Uterus (tissue), 4 donors: ENCODE data around the gene RSPH6A. TPM values are rescaled to one million over a fixed set of nuclear protein-coding genes. Genes with fewer than 3 reads are reported as not detected.

Experiments used
- DNase-seq, 2 donors: peaks; one replicate each; pipeline ENCODE4 v3.0.0-alpha.2; 2019 to 2020
- H3K27ac ChIP-seq, 2 donors: fragments of 200-600 bp; sonication (generic); 1 replicate in 1 of 2; 2 replicates in 1 of 2; pipeline ENCODE4 v1.5.1; 2016 to 2018
- H3K27me3 ChIP-seq, 2 donors: fragments of 200-600 bp; sonication (generic); one replicate each; pipeline ENCODE4 v1.5.1; 2018 to 2019; ENCODE audit warnings: control low read depth in 1 of 2
- H3K36me3 ChIP-seq, 2 donors: fragments of 200-600 bp; sonication (generic); one replicate each; pipeline ENCODE4 v1.5.1; 2019; ENCODE audit warnings: control low read depth in 1 of 2
- H3K4me1 ChIP-seq, 2 donors: fragments of 200-600 bp; sonication (generic); one replicate each; pipeline ENCODE4 v1.5.1; 2018 to 2019; ENCODE audit warnings: control low read depth in 1 of 2
- H3K4me3 ChIP-seq, 2 donors: fragments of 200-600 bp; sonication (generic); 1 replicate in 1 of 2; 2 replicates in 1 of 2; pipeline ENCODE4 v1.5.1; 2018 to 2019; ENCODE audit warnings: mild to moderate bottlenecking in 1 of 2
- H3K9me3 ChIP-seq, 2 donors: fragments of 200-600 bp; sonication (generic); one replicate each; pipeline ENCODE4 v1.5.1; 2019; ENCODE audit warnings: control low read depth in 1 of 2
- CTCF ChIP-seq, 4 experiments: fragments of 200-600 bp in 2 of 4; fragments of 450-650 bp in 2 of 4; sonication (generic) in 2 of 4; IDR thresholded peaks; one replicate each; pipeline ENCODE4 v1.5.1; 2016 to 2019; ENCODE audit warnings: antibody characterized with exemption in 4 of 4, mild to moderate bottlenecking in 2 of 4, moderate library complexity in 1 of 4
- POLR2A ChIP-seq, 2 donors: fragments of 450-650 bp; IDR thresholded peaks; one replicate each; pipeline ENCODE4 v1.6.1; 2016; ENCODE audit warnings: antibody characterized with exemption in 2 of 2, mild to moderate bottlenecking in 1 of 2, moderate library complexity in 1 of 2
- intact Hi-C: fragments of 100-400 bp; cut with DNase I; formaldehyde crosslinking; loops from one replicate; pipeline ENCODE4 v1.15.1; 2023; ENCODE audit warnings: low total_unique reads
- total RNA-seq, 4 donors: library from RNA; depleted of rRNA in 3 of 4; stranded (reverse); fragments of >200 nt in 3 of 4; gene quantifications; one replicate each; pipeline versions ENCODE4 v1.1.0 to v1.2.4, GENCODE V29; 2014 to 2023
- donor health status: DM: yes; HTN: yes; CAD: no.

Gene RSPH6A
- total RNA-seq, 4 donors from 2014 or later: 0.14 to 0.40 TPM; not detected in 2

GRCh38 chr19:45780448-45781213, 34.5 kb downstream of the RSPH6A start:
- intact Hi-C loops: no loop called here
- no peak for TF ChIP-seq CTCF (IDR thresholded peaks at IDR 0.05)
- TF ChIP-seq POLR2A (IDR thresholded peaks at IDR 0.05): no peak
- H3K27ac ChIP-seq: peak overlapping the region; percentile 93 to 97
- DNase-seq: peak; percentile 52 to 60
- H3K9me3 ChIP-seq: no peaks in the 10 kb centered on the region
- H3K4me3 ChIP-seq: peak overlapping the region; percentile 48 to 78
- H3K4me1 ChIP-seq: peaks cover 6 to 17% of the 10 kb centered on the region in 2 donors
- no peaks in the 10 kb centered on the region for H3K27me3 ChIP-seq
- H3K36me3 ChIP-seq: no peaks in the 10 kb centered on the region

GRCh38 chr19:45780146-45780447, 35.0 kb downstream of the RSPH6A start:
- Histone ChIP-seq H3K36me3 (no peaks in the 10 kb centered on the region), H3K4me3 (peak overlapping the region; percentile 48 to 78), H3K9me3 (no peaks in the 10 kb centered on the region), H3K4me1 (peaks cover 6 to 15% of the 10 kb centered on the region in 2 donors), H3K27ac (peak overlapping the region; percentile 93 to 97), H3K27me3 (no peaks in the 10 kb centered on the region)
- DNase-seq: no peak
- intact Hi-C loops: no loop called here
- TF ChIP-seq POLR2A (IDR thresholded peaks at IDR 0.05) (no peak), CTCF (IDR thresholded peaks at IDR 0.05) (no peak)

- Histone ChIP-seq H3K4me1 (peaks cover 6 to 9% of the 10 kb centered on the region in 2 donors), H3K9me3 (no peaks in the 10 kb centered on the region), H3K27me3 (no peaks in the 10 kb centered on the region), H3K27ac (peak overlapping the region; percentile 93 to 97), H3K4me3 (peak overlapping the region; percentile 48 to 78), H3K36me3 (no peaks in the 10 kb centered on the region)
- TF ChIP-seq CTCF (IDR thresholded peaks at IDR 0.05) (peak; percentile 36 to 77 (median 64)), POLR2A (IDR thresholded peaks at IDR 0.05) (no peak)
- DNase-seq: peak; percentile 94 to 96
- intact Hi-C loops: no loop called here
Measured at GRCh38 chr19:45779231-45780145, 35.6 kb downstream of the RSPH6A start.

DNA sequence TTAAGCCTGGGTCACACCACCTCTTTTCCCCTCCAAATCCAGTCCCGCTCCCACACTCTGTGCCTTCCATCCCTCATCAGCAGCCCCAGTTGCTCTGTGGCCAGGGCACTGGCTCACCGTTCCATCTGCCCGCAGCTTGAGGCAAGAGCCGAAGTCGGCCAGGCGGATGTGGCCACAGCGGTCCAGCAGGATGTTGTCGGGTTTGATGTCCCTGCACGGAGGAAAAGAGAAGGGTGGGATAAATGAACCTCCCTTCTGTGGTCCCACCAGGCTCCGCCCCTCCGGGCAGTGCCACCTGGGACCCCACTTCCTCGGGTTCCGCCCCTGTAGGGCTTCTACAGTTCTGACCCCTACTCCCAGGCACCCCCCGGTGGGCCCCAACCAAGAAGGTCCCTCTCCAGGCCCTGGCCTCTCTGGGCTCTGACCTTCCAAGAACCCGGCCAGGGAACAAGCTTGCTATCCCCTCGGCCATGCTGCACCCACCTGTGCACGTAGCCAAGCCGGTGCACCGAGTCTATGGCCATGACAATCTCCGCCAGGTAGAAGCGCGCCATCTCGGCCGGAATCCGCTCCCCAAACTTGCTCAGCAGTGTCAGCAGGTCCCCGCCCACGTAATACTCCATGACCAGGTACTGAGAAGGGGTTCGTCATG, 37.0 kb downstream of the RSPH6A start:
- intact Hi-C loops: no loop called here
- TF ChIP-seq CTCF (IDR thresholded peaks at IDR 0.05) (no peak), POLR2A (IDR thresholded peaks at IDR 0.05) (no peak)
- H3K9me3 ChIP-seq: no peaks in the 10 kb centered on the region
- no peaks in the 10 kb centered on the region for H3K27me3 ChIP-seq
- no peak overlapping the region for H3K4me3 ChIP-seq
- peak overlapping the region in 1 of 2 donors; percentile 93 for H3K27ac ChIP-seq
- H3K36me3 ChIP-seq: no peaks in the 10 kb centered on the region
- peak in 1 of 2 donors; percentile 31 for DNase-seq
- peaks cover 0 to 6% of the 10 kb centered on the region in 2 donors for H3K4me1 ChIP-seq
